Endothelial cell of umbilical vein (primary cell): ENCODE data around the gene SHROOM4.

ENCODE experiments used
- CTCF ChIP-seq, 2 donors: IDR thresholded peaks; 1 replicate in 1 of 2; 2 replicates in 1 of 2; pipeline ENCODE4 v1.5.1; 2011; ENCODE audit warnings: low read length in 2 of 2, mild to moderate bottlenecking in 2 of 2, moderate library complexity in 2 of 2, control low read depth in 1 of 2, inconsistent platforms in 1 of 2, low read depth in 1 of 2; ENCODE audit not compliant: insufficient read depth in 1 of 2; ENCODE audit errors: extremely low read depth in 1 of 2
- EZH2 ChIP-seq: IDR thresholded peaks from 2 replicates; pipeline ENCODE4 v1.6.1; 2012; ENCODE audit warnings: borderline replicate concordance, low read depth, mild to moderate bottlenecking, moderate library complexity, low read length, inconsistent platforms; ENCODE audit not compliant: severe bottlenecking
- MAX ChIP-seq: IDR thresholded peaks from 2 replicates; pipeline ENCODE4 v1.6.1; 2011; ENCODE audit not compliant: insufficient read depth, insufficient read length
- MYC ChIP-seq: IDR thresholded peaks from one replicate; pipeline ENCODE4 v1.6.1; 2011; ENCODE audit warnings: mild to moderate bottlenecking, low read depth, low read length
- POLR2A ChIP-seq: IDR thresholded peaks from 2 replicates; pipeline ENCODE4 v1.6.1; 2012; ENCODE audit warnings: low read depth, mild to moderate bottlenecking, control low read depth, low read length
- POLR2AphosphoS5 ChIP-seq: IDR thresholded peaks from 2 replicates; pipeline ENCODE4 v1.6.1; 2012; ENCODE audit warnings: low read depth, mild to moderate bottlenecking, control low read depth, low read length, moderate library complexity; ENCODE audit not compliant: insufficient read depth

GRCh38 chrX:50684871-50685270 lies 129.1 kb downstream of the SHROOM4 start:
- no peak for TF ChIP-seq CTCF (IDR thresholded peaks at IDR 0.05; ENCODE audit: extremely low read depth in 1 of 2, insufficient read depth in 1 of 2, low read depth in 1 of 2, low read length in 2 of 2)
- TF ChIP-seq MAX = no peak
- TF ChIP-seq EZH2 = no peak
- TF ChIP-seq POLR2AphosphoS5 = no peak
- TF ChIP-seq POLR2A = no peak
- no peak for TF ChIP-seq MYC
